ENCODE data around the gene OR13C5.

GRCh38 chr9:104635456-104635855 lies 36.2 kb upstream of the OR13C5 start:
- TF ChIP-seq POLR2AphosphoS5 (IDR thresholded peaks at IDR 0.05; ENCODE audit: low read depth, low read length) (no peak), POLR2A (IDR thresholded peaks at IDR 0.05; ENCODE audit: low read depth, low read length) (no peak), TAF1 (IDR thresholded peaks at IDR 0.05; ENCODE audit: low read depth, low read length) (no peak), POU2F2 (IDR thresholded peaks at IDR 0.05; ENCODE audit: low read depth, low read length) (no peak), SPI1 (IDR thresholded peaks at IDR 0.05; ENCODE audit: low read depth, low read length) (no peak), PAX5 (IDR thresholded peaks at IDR 0.05; ENCODE audit: insufficient read depth, low read length, severe bottlenecking) (no peak)
